Renal cortical epithelial cell (primary cell): Measurements from ENCODE around the gene RRAGC. TPM values are rescaled to one million over a fixed set of nuclear protein-coding genes. Genes with fewer than 3 reads are reported as not detected.

Source experiments
- DNase-seq: peaks from one replicate; pipeline ENCODE4 v3.0.0-alpha.2; 2011; ENCODE audit warnings: low read depth
- total RNA-seq: library from RNA; depleted of rRNA; stranded (reverse); fragments of >200 nt; gene quantifications from 2 replicates; pipeline ENCODE4 v1.2.3, GENCODE V29; 2014

Gene RRAGC, protein sequence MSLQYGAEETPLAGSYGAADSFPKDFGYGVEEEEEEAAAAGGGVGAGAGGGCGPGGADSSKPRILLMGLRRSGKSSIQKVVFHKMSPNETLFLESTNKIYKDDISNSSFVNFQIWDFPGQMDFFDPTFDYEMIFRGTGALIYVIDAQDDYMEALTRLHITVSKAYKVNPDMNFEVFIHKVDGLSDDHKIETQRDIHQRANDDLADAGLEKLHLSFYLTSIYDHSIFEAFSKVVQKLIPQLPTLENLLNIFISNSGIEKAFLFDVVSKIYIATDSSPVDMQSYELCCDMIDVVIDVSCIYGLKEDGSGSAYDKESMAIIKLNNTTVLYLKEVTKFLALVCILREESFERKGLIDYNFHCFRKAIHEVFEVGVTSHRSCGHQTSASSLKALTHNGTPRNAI
- total RNA-seq = 15.3 and 25.2 TPM in 2 replicates

DNA sequence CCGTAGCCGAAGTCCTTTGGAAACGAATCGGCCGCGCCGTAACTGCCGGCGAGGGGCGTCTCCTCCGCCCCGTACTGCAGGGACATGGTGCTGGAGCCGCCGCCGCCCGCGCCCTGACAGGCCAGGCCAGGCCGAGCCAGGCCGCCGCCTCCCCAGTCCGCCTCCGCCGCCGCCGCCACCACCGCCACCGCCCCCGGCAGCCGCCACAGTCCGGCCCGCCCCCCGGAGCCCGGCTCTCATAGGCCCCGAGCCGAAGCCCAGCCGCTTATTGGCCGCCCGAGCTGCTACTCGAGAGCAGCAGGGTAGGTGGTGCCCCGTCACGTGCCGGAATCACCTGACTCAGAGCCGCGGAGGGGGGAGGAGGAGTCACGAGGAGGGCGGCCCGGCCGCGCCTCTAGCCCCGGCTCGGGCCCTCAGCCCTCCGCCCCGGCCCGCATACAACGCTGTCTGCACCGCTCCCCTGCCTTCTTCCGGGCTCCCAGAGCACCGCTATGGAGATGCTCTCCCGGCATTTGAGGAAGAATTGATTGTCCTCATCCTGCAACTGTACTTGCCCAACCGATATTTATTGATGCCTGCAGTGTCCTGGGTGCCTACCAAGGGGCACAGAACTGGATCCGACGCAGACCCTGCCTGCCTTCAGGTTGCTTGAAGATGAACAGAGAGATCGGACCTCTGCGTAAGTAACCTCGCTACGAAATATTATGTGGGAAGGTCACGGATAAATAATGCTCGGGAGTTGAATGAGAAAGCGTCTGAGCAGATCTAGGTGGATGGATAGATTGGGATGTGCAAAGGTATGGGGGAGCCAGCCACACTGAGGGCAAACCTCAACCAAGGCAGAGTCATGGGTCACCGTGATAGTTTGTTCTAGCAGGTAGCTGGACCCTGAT is at the start of gene RRAGC:
TSS of gene RRAGC (minus strand) at position 212 of the 893 bp plus-strand sequence. CDS start at position 86, 126 bp downstream.
- DNase-seq = peak; percentile 88

DNA sequence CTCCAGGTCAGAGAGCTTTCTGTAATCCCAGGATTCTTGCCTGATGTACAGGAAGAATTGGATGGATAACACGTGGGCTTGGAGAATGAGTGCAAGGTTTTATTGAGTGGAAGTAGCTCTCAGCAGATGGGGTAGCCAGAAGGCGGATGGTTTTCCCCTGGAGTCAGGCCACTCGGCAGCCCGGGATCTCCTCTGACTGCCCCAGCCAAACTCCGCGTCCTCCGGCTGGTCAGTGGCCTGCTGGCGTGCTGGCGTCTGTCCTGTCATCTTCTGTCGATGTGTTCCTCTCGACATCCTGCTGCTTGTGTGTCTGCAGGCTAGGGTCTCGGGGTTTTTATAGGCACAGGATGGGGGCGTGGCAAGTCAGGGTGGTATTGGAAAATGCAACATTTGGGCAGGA is 49.2 kb upstream of the RRAGC start:
- DNase-seq = no peak

DNA sequence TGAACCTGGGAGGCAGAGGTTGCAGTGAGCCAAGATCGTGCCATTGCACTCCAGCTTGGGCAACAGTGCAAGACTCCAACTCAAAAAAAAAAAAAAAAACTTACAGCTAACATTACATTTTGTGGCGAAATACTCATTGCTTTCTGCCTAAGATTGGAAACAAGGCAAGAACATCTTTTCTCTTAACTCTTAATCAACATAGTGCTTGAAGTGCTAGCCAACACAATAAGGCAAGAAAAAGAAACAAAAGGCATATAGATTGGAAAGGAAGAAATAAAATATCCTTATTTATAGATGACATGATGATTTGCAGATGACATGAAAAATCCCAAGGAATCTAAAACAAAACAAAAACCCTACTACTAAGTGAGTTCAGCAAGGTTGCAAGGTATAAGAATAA is 46.4 kb upstream of the RRAGC start:
- no peak for DNase-seq

DNA sequence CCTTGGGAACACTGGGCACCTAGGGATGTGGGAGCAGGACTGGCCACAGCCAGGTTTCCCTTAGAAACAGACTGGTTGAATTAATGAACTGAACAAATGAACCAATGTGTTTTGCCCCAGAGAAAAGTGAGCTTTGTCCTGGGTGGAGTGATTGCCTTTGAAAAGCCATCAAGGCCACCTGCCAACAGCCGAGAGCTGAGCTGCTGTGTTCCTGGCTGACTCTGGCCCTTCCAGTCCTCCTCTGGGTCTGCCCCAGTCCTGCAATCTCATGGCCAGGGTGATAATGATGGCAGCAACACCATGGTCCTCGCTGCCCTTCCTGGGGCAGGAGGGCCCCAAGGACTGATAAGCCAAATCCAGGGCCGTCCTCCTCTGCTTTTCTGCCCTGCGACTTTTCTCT is 40.0 kb upstream of the RRAGC start:
- DNase-seq = no peak

DNA sequence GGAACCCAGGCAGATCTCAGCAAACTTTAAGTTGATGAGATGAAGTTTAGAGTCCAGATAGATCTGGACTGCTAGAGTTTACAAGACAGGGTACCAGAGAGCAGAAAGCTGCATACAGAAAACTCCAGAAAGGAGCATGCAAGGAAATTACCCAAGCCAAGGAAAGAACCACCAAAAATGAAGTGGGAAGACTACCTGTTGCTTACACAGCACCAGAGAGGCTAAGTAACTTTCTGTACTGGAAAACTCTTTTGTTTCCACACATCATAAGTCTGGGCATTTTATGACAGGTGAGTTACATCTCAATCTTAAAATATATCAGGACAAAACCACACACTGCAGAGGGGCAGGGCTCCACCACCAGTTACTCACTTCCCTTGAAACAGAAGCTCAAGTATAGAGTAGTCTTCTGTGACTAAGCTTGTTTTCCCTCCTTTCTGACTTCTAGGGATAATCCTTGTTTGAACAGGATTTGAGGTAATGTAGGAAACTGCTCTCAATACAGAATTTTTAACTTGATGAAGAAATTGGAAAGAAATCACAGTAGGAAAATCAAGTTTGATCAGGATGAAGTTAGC is 39.2 kb upstream of the RRAGC start:
- DNase-seq = no peak

DNA sequence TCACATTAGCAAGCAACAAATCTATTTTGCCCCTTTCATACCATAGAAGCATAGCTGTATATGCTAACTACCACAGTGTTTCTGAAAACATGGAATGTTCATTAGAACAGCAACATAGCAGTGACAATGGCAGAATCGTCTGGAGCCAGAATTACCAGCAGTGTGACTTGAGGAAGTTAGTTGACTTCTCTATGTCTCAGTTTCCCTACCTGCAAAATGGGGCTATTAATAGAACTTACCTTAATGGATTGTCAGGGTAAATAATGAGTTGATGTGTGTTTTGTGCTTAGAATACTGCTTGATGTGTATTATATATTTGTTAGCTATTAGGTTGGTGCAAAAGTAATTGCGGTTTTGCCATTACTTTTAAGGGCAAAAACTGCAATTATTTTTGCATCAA is 36.6 kb upstream of the RRAGC start:
- no peak for DNase-seq

DNA sequence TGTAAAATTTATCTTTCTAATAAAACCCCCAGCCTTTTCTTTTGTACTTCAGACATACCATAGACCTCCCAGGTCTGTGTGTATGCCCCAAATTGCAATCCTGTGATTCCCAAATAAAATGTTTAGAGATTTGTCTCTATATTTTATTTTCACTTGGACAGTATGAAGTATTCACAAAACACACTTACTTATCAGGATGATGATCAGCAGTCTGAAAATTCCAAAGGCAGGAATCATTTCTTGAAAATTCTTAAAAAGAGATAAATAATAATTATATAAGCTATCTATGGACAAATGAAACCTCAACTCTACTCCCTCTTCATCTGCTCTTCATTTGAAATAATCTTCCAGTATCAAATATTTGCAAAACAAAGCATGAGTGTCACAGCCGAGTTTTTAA is 33.4 kb upstream of the RRAGC start:
- no peak for DNase-seq

DNA sequence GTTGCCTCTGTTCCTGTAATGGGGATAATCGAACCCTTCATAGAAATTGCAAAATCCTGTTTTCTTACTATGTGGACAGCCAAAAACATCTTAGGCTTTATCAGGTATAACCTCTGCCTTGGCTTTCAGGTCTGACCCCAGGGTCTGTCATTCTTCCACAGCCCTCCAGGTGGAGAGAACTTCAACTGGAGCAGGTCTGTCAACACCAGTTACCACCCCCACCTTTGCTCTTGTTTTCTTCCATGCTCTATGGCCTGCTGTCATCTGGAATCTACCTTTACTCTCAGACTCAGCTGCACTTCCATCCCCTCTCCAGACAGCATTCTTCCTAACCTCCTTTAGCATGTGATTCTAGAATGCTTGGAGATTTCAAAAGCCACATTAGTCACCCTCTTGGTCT is 32.2 kb upstream of the RRAGC start:
- peak; percentile 46 for DNase-seq

DNA sequence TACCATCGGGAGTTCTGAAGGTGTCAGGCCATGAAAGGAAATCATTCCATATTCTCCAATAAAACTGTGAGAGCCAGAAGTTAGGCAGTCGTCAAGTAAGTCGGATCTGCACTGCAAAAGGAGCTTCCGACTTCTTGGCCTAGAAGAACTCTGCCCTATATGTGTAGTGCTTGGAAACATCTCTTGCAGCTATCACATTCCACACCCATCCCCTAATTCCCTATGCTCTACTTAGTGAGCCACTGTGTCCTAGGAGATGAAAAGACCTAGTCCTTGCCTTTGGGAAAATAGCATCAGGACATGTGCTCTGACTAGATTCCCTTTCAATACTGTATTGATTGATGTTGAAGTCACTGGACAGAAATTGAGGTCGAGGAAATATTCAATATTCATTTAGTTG is 30.0 kb upstream of the RRAGC start:
- no peak for DNase-seq

DNA sequence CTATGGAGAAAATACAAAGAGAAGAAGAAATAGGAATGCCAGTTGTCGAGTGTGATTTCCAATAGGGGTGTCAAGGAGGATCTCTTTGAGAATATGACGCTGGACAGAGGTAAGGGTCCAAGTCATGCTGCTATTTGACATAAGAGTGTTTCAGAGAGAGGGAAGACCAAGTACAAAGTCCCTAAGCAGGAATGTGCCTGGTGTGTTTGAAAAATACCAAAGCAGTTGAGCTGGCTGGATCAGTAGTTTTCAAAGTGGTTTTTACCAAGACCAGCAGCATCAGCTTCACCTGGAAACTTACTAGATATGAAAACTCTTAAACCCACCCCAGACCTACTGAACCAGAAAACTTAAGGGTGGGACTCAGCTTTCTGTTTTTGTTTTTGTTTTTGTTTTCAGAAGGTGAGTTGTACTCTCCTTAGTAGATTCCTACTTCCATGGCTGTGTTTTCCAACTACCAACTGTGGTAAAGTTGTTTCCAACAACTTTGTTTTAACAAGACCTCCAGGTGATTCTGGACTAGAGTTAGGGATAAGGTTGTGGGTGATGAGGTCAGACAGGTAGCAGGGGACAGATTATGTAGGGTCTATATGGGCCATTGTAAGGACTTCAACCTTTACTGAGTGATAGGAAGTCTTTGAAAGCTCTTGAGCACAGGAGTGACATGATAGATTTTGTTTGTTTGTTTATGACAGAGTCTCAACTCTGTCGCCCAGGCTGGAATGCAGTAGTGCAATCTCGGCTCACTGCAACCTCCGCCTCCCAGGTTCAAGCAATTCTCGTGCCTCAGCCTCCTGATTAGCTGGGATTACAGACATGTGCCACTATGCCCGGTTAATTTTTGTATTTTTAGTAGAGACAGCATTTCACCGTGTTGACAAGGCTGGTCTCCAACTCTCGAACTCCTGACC is 29.1 kb upstream of the RRAGC start:
- DNase-seq = no peak

DNA sequence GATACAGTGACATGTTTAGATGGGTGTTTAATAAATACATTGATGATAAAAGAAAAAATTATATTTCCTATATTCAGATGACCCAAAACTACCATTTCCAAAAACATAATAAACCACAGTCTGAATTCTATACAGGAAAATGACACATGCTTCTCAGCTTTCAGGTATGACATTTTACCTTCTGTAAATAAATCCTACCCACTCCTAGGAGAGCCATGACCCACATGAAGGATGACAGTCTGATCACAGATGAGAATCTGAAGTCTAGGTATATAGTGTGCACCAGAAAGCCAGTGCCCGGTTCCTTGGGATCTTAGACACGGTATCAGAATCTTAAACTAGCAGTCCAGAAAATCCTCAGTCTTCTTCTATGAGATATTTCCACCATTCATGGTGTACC is 25.5 kb upstream of the RRAGC start:
- DNase-seq = no peak

DNA sequence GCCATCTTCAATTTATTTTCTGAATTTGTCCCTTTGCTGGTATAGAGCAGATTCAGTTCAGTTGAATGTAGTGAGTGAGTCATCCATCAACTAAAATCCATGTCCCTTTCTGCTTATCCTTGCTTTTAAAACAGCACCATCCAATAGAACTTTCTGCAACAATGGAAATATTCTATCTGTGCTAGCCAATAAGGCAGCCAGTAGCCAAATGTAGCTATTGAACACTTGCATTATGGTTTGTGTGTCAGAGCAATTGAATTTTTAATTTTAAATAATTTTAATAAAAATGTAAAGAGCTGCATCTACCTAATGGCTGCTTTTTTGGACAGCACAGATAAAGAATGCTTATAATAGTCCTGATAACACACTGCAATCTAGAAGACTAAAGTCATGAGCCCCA is 21.9 kb upstream of the RRAGC start, which contains the start of gene GJA9:
TSS of gene GJA9 (minus strand) at position 101 of the 400 bp plus-strand sequence. CDS start 5,489 bp downstream, outside the sequence.
- no peak for DNase-seq

DNA sequence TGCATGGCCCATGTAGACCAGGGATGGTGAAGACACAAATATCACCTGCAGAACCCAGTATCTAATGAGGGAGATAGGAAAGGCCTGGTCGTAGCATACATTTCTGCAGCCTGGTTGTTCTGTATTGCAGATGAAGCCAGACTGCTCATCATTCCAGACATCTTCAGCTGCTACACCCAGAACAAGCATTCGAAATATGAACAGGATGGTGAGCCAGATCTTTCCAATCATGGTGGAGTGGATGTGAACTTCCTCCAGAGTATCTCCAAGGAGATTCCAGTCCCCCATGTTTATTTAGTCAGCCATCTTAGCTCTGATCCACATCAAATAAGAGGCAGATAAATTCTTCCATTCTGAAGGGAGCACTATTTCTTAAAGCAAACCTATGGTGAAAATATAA is 16.2 kb upstream of the RRAGC start:
- no peak for DNase-seq

DNA sequence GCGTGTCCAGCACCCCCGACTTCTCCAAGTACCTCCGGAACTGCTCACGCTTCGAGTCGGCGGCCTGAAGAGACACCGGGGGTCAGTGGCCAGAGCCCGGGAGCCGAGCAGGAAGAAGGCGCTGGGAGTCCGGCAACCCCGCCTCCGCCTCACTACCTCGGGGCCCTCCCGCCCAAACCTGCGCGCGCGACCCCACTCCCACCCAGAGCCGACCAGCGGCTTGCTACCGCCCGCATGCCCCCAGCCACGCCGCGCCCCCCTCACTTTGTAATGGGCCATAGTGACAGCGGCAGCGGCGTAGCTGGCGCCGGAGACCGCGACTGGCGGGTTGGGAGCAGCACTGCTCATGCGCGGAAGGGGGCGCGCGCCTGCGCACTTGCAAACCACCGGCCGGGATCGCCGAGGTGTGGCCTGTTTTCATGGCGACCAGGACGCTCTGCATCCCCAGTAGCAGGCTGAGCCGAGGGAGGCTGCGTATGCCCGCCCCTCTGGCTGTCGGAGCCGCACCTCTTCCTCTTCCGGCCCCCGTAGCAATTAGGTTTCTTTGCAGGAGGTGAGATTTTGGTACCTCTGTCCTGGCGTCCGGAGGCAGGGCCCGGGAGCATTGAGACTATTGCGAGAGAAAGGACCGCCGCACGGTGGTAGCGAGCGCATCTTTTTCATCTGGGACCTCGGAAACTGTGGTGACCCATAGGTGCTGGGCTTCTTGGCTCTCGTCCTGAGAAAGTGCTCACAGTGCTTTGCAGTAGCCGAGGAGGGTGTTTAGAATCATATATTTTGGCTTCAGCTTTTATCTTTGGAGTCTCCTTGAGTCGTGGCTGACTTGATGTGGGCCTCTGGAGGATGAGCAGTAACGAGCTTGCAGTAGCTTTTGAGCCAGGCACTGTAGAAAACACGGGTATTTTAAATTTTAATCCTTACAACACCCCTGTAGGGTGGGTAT is 13.7 kb upstream of the RRAGC start, which contains the start of gene MYCBP:
TSS of gene MYCBP (minus strand) at position 322 of the 943 bp plus-strand sequence. CDS start at position 279, 43 bp downstream.
- peak; percentile 89 for DNase-seq

DNA sequence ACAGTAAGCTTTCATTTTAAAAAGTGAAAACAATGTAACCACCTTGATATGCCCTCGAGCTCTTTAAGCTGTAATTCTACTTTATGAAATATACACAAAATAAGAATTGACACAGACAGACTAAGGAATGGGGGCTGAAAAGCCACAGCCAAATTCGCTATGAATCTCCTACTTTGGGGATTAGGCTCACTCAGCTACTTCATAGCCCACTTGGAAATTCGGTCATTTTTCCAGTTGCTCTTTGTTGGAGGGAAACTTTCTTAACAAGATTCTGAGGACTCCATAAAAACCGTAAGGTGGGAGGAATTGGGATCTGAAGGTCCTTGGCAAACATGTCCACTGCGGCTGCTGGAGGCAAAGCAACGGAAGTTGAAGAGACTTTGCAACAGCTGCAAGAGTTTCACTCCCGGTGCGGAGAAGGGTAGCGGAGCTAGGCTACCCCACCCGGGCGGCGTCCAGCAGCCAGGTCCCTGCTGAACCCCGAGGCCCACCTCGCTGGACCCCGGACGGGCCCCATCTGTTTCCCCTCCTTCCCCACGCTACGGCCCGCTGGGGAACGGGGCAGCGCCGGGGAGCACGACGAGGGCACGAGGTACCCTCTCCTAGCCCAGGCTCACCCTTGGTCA is 12.9 kb upstream of the RRAGC start:
- DNase-seq = peak; percentile 18

DNA sequence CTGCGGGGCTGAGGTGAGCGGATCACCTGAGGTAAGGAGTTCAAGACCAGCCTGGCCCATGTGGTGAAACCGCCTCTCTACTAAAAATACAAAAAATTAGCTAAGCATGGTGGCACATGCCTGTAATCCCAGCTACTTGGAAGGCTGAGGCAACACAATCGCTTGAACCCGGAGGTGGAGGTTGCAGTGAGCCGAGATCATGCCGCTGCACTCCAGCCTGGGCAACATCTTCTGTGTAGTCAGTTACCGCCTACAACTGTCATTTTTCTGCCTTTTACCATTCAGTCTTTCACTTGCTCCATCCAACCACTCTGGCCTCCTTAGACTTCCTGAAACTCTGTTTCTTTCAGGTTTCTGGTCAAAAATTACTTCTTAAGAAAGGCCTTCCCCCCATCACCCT is 11.4 kb upstream of the RRAGC start:
- DNase-seq = no peak

DNA sequence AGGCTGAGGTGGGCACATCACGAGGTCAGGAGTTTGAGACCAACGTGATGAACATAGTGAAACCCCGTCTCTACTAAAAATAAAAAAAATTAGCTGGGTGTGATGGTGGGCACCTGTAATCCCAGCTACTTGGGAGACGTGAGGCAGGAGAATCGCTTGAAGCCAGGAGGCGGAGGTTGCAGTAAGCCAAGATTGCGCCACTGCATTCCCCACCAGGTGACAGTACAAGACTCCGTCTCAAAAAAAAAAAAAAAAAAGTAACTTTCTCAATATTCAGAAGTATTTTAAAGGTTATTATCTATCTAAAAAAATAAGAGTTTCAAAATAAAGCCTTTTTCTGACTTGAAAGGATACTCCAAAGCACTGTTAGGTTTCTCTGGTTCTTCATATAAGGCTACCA is 7.6 kb upstream of the RRAGC start:
- no peak for DNase-seq

DNA sequence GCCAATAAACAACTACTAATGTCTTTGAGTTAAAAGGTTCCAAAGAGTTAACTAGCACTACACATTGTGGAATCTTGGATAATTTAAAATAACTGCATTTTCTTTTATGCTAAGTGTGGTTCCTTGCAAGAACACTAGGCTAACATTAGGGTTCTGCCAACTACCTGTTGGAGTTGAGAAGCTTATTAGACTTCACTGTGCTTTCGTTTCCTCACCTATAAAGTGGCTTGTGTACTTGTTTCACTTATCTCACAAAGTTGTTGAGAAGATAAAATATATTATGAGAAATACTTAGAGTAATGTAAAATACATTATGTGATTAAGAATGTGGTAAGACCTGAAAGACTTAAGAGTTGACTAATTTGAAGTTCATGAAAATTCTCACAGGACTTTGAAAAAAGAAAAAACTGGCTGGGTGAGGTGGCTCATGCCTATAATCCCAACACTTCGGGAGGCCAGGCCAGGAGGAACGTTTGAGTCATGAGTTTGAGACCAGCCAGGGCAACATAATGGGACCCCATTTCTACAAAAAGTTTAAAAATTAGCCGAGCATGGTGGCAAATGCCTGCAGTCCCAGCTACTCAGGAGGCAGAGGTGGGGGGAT is 5.6 kb upstream of the RRAGC start:
- no peak for DNase-seq

DNA sequence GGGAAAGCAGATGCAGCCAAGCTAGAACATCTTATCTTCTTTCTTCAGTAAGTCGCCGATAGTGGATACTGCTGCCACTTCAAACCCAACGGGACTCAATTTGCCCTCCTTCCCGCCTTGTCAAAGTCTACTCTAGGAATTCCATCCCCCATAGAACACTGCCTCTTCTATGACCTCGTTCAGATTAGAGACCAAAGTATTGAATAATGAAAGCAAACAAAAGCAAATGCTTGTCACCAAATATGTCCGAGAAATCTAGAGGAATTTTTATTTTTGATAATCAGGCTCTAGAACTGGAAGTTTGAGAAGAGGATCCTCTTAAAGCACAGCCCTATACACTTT is 853 bp upstream of the RRAGC start:
- no peak for DNase-seq
